SIG-M5 treated with dmso at 0.1 percent for 504 hours (cell line): ENCODE results near the gene SLCO1C1.
"Not testable (repeated sequence)": the region's sequence is repeated elsewhere in the genome, so short reads cannot be mapped to it uniquely, and the experiment has no call there.

Source experiments
- DNase-seq: peaks from one replicate; lab custom pipeline; 2025; ENCODE audit not compliant: unreplicated experiment; lab: John Stamatoyannopoulos, UW

Gene SLCO1C1, protein sequence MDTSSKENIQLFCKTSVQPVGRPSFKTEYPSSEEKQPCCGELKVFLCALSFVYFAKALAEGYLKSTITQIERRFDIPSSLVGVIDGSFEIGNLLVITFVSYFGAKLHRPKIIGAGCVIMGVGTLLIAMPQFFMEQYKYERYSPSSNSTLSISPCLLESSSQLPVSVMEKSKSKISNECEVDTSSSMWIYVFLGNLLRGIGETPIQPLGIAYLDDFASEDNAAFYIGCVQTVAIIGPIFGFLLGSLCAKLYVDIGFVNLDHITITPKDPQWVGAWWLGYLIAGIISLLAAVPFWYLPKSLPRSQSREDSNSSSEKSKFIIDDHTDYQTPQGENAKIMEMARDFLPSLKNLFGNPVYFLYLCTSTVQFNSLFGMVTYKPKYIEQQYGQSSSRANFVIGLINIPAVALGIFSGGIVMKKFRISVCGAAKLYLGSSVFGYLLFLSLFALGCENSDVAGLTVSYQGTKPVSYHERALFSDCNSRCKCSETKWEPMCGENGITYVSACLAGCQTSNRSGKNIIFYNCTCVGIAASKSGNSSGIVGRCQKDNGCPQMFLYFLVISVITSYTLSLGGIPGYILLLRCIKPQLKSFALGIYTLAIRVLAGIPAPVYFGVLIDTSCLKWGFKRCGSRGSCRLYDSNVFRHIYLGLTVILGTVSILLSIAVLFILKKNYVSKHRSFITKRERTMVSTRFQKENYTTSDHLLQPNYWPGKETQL

DNA sequence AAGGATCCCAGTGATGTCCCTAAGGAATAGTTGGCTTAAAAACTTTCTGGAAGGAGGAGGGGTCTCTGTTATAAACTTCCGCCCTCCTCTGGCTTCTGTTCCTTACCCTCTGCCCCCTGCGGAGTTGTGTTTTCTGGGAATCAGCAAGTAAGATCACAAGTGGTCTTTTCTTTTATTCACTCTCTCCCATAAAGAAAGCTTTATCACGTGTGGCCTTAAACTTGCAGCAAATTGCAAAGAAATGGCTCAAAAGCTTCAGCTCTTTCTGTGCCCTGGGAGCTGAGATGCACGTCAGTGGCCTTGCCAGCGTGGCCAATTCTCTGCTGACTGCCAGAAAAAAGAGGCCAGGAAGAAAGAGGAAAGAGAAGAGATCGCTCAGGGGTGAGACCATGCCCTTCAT is at the start of gene SLCO1C1:
Gene SLCO1C1 (plus strand): TSS at position 101 of the 400 bp plus-strand sequence. CDS start 4,245 bp downstream, outside the sequence.
- DNase-seq, result no peak

DNA sequence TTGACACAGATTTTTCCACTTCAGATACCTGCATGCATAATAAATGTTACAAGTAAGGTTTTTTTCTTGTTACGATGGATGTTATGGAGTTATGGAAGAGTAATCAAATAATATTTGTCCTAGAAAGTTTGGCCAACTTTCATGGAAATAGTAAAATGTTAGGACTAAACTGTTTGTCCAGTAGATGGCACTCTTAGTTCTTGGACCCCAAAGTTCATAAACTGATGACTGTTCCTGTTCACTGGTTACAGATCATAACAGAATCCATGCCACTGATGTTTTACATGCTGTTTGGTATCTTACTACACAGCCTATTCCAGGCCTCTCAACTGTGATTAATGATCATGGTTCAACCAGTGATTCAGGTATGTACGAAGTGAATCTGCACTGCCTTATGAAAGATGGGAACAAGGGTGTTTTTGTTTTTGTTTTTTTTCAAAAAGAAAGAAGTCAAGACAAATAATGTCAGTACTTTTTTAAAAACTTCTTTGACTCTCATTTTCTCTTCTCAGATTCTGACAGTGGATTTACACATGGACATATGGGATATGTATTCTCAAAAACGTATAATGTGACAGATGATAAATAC is 48.8 kb upstream of the SLCO1C1 start:
- peak; percentile 50 for DNase-seq

DNA sequence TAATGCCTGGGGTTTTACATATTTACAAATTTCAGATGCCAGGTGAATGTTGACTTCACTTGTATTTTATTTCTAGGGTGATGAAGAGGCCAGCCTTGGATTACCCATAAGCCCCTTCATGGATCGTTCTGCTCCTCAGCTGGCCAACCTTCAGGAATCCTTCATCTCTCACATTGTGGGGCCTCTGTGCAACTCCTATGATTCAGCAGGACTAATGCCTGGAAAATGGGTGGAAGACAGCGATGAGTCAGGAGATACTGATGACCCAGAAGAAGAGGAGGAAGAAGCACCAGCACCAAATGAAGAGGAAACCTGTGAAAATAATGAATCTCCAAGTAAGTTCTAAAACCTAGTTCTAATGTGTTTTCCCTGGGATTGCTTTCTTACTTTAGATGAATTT is 41.3 kb upstream of the SLCO1C1 start:
- no peak for DNase-seq

DNA sequence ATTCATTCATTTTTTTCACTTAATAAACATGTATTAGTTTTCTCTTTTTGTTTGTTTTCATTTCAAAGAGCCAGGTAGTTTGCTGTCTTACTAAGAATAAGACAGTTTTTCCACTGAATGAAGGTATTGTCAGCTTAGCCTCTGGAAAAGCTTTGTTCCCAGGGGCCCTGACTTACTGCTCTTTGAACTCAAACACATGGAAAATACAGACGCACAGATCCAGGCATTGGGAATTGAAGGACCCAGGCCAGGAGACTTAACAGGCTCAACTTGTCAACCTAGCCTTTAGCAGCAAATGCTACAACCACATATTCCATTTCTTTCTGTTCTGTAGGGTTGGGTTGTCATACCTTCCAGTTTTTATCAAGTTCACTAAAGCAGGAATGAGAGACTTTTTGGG is 38.5 kb upstream of the SLCO1C1 start:
- DNase-seq, result no peak

DNA sequence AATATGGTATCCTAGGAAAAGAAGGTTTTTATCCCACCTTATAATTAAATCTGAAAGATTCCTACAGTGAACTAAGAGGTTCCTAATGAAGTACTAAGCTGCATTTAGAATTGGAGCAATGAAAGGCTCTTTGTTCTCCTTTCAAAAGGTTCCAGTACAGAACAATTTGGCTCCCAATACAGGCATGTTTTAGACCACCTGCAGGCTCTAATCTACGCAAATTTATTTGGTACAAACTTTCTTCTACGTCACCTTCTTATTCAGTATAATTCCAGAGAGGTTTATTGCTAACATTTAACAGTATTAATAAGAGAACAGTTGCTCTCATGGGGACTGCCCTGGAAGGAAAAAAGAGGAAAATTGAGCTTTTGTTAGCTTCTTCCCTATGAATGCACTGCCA is 37.6 kb upstream of the SLCO1C1 start:
- no peak for DNase-seq

DNA sequence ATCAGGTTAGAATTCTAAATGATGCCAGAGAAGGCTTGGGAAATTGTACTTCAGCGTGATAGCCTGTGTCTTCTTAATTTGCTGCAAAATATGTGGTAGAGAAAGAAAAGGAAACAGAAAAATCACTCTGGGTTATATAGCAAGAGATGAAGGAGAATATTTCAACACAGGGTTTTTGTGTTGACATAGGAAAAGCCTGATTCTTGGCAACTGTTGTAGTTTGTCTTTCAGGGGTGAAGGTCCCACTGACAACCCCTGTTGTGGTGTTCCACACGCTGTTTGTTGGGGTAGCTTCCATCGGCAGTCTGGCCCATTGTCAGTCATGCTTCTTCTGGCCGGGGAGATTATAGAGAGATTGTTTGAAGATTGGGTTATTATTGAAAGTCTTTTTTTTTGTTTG is 13.8 kb upstream of the SLCO1C1 start:
- no peak for DNase-seq

DNA sequence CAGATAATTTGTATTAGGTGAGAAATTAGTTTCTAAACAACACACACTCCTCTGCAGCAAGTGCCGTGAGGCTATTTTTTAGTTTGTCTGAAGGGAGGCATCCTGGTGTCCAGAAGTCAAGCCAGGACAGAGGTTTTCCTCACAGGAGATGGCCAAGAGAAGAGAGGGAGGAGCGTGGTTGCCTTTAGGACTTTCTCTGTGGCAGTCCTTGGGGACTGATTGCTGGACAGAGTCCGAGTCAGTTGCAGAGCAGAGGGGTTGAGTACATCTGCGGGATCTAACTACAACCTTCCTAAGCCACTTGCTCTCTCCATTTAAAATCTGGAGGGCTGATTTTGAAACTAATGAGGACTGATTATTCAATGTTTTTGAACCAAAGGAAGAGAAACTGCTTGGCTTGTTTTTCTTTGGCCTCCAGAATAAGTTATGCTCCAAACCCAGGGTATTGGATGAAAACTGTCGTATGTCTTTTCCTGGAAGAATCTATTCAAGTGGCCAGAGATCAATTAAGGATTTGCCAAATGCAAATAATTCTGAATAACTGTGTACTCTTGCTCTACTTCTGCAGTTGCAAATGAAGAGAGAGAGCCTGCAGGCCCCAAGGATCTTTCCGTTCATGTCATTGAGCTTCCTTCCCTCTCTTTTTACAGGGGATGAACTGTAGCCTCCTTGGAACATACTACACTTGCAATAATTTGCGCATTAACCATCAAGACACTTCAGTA is 1.2 kb downstream of the SLCO1C1 start:
- DNase-seq, result no peak

DNA sequence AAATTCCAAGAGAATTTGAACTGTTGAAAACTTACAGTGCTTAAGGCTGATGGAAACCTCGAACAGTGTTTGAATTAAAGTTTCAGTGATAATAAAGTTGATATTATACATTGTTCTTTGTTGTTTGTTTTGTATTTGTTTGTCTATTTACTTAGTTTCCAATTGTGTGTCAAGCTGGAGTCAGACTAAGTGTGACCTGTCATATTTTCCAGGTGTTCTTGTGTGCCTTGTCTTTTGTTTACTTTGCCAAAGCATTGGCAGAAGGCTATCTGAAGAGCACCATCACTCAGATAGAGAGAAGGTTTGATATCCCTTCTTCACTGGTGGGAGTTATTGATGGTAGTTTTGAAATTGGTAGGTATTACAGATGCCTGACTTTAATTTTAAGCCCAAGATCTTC is 6.0 kb downstream of the SLCO1C1 start:
- DNase-seq, result no peak

DNA sequence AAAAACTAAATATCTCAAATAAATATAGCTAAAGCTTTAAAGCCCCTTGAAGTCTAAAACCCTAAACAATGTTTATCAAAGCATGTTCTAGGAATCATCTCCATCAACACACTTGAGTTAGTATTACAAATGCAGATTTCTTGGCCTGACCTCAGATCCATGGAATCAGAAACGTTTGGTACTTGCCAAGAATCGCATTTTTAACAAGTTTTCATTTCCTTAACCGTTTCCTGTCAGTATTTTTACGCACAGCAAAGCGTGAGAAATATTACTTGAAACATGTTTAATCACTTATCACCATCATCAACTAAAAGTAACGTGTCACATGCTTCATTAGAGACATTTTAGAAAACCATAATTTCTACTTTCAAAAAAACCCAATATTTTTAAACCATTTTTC is 9.7 kb downstream of the SLCO1C1 start:
- no peak for DNase-seq

DNA sequence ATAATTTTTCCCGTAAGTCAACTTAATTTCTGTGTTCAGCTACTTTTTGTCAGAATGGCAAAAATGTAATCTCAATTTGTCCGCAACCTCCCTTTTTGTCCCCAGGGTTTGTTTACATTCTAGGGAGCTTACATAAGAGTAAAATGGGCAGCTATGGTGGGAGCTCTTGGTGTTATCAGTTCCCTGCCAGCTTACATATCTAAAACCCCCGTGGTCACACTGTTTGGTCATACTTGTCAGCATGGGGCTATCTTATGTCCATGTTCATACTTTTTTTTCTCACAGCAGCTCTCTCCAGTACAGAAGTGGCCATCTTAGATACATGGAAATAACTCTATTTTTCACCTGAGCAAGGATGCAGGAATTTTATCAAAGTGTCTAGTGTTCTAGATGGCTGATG is 16.7 kb downstream of the SLCO1C1 start:
- DNase-seq, result no peak

DNA sequence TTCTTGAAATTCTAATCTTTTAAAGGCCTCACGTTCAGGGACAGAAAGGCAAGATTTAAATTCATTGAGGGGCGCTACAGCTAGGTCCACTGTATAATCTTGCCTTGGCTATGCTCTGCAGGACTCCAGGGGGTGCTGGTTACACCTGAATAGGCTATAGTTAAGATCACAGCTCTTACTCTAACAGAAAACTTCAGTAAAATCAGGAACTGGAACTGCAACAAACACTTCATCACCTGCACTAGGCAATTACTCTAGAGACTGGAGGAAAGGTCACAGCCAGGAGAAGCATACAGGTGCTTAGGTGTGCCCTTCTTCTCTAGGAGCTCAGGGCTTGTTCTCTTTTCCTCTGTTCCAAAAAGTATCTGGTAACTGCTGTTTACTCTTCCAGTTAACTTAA is 20.9 kb downstream of the SLCO1C1 start:
- DNase-seq, result no peak

DNA sequence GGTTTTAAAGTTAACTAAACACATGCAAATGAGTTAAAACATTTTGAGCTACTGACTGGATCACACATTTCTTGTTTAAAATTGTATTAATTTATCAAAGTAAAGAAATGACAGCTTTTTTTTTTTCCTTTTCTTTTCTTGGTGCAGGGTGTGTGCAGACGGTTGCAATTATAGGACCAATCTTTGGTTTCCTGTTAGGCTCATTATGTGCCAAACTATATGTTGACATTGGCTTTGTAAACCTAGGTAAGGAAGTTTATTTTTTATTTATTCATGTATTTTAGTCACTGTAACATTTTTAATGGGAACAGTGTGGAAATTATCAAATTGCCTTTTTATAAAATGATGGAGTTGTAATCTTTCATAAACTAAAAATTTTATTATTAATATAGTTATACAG is 21.9 kb downstream of the SLCO1C1 start:
- no peak for DNase-seq

DNA sequence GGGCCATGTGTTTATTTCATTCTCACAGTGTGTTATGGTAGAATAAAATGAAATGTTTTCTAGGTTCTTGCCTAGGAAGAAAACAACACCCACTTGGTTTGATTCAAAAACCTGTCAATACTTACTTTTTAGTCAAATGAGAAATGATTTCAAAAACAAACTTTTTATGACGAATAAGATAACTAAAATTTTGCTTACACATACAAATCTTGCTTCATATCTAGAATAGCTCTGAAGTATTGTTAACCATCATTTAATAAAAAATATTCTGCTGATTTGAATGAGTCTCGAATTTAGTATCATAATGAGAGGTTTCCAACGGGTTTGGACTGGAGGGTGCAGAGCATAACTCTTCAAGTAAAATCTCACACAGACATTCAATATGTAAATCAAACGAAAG is 23.2 kb downstream of the SLCO1C1 start:
- no peak for DNase-seq

DNA sequence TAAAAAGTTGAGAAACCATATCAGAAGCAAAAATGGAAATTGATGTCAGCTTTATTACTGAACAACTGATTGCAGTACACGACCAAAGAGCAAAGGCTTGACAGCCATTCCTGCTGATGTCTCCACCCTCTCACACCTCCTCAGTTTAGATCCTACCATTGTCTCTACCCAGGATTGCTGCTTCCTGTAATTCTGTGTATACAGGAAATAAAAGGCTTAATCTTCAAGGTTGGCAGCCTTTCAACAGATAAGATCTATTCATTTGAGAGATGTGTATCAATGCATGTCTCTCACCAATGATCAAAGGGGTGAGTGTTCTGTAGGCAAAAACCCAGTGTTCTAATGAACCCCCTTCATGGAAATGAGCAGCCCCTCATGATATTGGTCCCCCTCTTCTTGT is 27.0 kb downstream of the SLCO1C1 start:
- DNase-seq, result no peak

DNA sequence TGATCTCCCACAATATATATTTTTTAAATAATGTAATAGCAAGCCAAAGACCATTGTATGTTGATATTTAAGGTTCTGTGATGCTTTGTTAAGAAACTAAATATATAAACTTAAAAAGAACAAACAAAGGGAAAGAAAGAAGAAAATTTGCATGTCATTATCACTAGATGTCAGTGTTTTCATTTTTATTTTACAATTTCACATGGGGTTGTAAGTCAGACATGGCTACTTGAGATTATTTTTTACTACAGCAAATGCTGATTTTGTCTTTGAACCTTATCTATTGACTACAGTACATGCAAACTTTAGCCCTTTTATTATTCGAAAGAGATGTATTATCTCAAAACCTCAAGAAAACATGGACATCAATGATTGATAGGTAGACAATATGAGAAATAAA is 36.1 kb downstream of the SLCO1C1 start:
- no peak for DNase-seq

DNA sequence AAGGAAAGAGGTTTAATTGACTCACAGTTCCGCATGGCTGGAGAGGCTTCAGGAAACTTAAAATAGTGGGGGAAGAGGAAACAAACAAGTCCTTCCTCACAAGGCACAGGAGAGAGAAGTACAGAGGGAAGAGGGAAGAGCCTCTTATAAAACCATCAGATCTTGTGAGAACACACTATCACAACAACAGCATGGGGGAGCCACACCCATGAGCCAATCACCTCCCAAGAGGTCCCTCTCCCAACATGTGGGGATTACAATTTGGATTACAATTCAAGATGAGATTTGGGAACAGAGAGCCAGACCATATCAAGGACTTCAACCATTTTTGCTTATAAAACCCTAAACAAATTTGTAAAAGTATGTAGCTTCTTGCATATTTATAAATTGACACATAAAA is 45.8 kb downstream of the SLCO1C1 start:
- no peak for DNase-seq

DNA sequence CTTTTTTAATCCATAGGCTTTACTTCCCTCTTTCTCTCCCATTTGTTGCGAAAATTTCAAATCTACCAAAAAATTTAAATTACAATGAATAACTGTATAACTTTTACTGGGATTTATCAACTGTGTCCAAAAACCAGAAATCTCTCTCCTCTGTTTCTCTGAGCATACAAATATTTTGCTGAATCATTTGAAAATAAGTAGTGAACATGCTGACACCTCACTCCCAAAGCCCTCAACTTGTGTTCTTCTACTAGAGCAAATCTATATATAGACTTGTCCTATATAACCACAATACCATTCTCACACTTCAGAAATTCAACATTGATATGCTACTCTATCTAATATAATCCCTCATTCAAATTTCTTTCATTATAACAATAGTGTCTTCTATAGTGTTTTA is 53.1 kb downstream of the SLCO1C1 start:
- no peak for DNase-seq

DNA sequence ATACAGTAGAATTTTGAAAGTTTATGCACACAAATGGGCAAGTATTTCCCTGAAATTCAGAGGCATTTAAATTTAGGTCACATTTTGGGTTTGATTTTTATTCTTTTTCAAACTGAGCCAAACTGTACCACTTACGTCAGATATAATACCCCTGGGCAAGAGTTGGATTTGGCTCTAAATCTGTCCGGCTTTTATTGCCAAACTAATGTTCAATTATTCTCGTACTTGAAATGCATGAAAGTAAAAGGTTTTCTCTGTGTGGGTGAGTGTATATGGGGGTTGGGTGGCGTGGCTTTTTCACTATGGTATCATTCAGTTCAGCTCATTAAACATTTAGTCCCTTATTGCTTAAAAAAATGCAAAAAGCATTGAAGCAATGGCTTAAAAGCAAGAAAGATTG is 55.9 kb downstream of the SLCO1C1 start:
- no peak for DNase-seq

DNA sequence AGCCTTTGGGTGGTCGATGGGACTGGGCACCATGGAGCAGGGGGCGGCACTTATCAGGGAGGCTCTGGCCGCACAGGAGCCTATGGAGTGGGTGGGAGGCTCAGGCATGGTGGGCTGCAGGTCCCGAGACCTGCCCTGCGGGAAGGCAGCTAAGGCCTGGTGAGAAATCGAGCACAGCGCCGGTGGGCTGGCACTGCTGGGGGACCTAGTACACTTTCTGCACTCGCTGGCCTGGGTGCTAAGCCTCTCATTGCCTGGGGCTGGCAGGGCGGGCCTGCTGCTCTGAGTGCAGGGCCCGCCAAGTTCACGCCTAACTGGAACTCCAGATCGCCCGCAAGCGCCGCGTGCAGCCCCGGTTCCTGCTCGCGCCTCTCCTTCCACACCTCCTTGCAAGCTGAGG is 82.3 kb downstream of the SLCO1C1 start:
- no peak for DNase-seq

DNA sequence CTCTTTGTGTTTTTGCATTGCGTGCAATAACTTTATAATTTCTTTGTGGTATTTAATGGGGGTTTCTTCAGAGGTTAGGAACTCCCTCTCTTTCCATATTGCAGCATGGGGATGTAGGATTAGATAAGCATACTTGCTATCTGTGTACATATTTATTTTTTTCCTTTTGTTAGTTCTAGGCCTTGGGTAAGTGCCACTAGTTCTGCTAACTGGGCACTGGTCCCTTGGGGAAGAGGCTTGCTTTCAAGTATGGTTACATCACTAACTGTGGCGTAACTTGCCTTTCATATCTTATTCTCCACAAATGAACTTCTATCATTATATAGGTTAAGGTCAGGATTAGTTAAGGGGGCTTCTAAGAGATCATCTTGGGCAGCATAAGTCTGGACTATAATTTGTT is 83.8 kb downstream of the SLCO1C1 start:
- DNase-seq, result no peak

DNA sequence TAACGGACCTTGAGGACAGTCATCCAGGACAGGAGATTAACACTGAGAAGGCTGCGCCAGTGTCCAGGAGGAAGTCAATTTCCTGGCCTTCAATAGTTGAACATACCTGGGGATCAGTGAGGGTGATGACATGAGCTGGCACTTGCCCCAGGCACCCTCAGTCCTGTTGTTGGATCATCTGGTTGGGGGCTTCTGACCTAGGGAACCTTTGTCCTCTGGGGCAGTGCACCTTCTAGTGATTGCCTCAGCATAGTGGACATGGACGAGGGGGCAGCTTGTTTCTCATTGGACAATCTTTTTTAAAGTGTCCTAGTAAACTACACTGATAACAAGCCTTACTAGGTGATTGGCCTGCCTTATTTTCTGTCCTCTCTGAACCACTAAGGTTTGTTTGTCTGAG is 84.8 kb downstream of the SLCO1C1 start:
- DNase-seq, result not testable (repeated sequence)
